ENCODE data around the gene SEBOX. TPM values are rescaled to one million over a fixed set of nuclear protein-coding genes. Genes with fewer than 3 reads are reported as not detected.

The SEBOX gene
- total and polyA plus RNA-seq, 2 of the 8 experiments (the other 6 are each of a cell fraction or from before 2014, with no cell fraction given): not detected

DNA sequence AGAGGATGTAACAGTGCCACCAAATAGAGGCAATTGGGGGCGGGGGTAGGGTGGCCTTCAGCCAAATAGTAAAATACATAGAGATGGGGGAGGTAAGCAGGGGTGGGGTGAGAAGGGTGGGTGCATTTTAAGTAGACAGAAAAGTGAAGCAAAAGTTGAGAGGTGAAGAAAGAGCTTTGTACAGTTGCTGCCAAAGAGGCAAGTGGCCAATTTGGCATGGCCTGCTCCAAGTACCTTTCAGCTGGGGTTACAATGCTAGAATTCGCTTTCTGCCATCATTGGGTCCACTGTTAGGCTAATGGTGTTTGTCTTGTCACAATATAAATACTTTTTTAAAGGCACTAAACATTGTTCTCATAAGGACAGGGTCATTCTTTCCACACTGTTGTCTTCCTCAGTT lies 51.2 kb downstream of the SEBOX start:
- Histone ChIP-seq H3K27ac (ENCODE audit: low read depth, low read length) (no peak overlapping the region), H3K23me2 (ENCODE audit: low read depth, low read length) (peaks cover 9% of the 10 kb centered on the region), H2BK20ac (ENCODE audit: low read length) (no peak overlapping the region), H4K91ac (replicated peaks; ENCODE audit: insufficient read length, low read length) (no peak overlapping the region), H3K79me2 (ENCODE audit: control insufficient read depth in 1 of 2, insufficient read depth in 2 of 2, low read length in 2 of 2) (no peaks in the 10 kb centered on the region), H3K4me1 (replicated peaks in 1 of 4; ENCODE audit: control insufficient read depth in 3 of 4, insufficient read depth in 4 of 4, low read length in 3 of 4) (peaks cover 0 to 19% (median 13%) of the 10 kb centered on the region in 4 experiments; a peak in 6 of 7 replicates), H3K4me2 (ENCODE audit: insufficient read depth in 1 of 2, low read depth in 2 of 2, low read length in 2 of 2) (no peak overlapping the region), H4K5ac (ENCODE audit: insufficient read length, low read depth, low read length) (no peak overlapping the region), H3K9me3 (ENCODE audit: insufficient read depth in 2 of 2, low read depth in 1 of 2, low read length in 1 of 2) (no peaks in the 10 kb centered on the region), H2BK15ac (ENCODE audit: low read length) (no peak overlapping the region), H3K56ac (replicated peaks; ENCODE audit: insufficient read length, low read depth, low read length) (no peak overlapping the region), H3K23ac (ENCODE audit: insufficient read length) (no peak overlapping the region), H3K18ac (ENCODE audit: extremely low read depth, low read length) (no peak overlapping the region), H2BK120ac (replicated peaks; ENCODE audit: low read depth, low read length) (no peak overlapping the region), H4K20me1 (replicated peaks in 1 of 2; ENCODE audit: control insufficient read depth in 1 of 2, insufficient read depth in 2 of 2, low read length in 2 of 2) (no peaks in the 10 kb centered on the region), H2BK5ac (ENCODE audit: low read depth, low read length) (no peak overlapping the region), H2AFZ (ENCODE audit: low read length) (no peak overlapping the region), H4K8ac (ENCODE audit: extremely low read depth, insufficient read depth, low read length) (no peak overlapping the region), H3K36me3 (ENCODE audit: control insufficient read depth in 2 of 4, insufficient read depth in 4 of 4, low read length in 3 of 4) (no peaks in the 10 kb centered on the region), H2BK12ac (ENCODE audit: low read depth, low read length) (no peak overlapping the region), H2AK5ac (ENCODE audit: low read depth, low read length) (no peak overlapping the region), H3K9ac (replicated peaks in 1 of 4; ENCODE audit: extremely low read depth in 1 of 4, low read depth in 3 of 4, low read length in 3 of 4) (no peak overlapping the region), H3K14ac (ENCODE audit: insufficient read length) (no peak overlapping the region), H3K4ac (replicated peaks; ENCODE audit: insufficient read length, low read depth, low read length) (no peak overlapping the region), H3K79me1 (ENCODE audit: low read depth, low read length) (no peaks in the 10 kb centered on the region), H3K27me3 (replicated peaks in 1 of 4; ENCODE audit: control insufficient read depth in 3 of 4, extremely low read depth in 1 of 4, insufficient read depth in 3 of 4, low read length in 3 of 4) (peaks cover 0 to 3% (median 0%) of the 10 kb centered on the region in 4 experiments; a peak in 1 of 7 replicates), H3K4me3 (ENCODE audit: extremely low read depth in 1 of 4, insufficient read depth in 2 of 4, low read depth in 3 of 4, low read length in 4 of 4) (no peak overlapping the region)
- ChIA-PET CTCF (ENCODE audit: partially characterized antibody) (interaction anchor here (1.4 to 1.6 kb wide), 2 partner anchors 8 to 33 kb away, joined by 3 read pairs; no protein-coding TSS in a partner anchor), POLR2A (ENCODE audit: partially characterized antibody) (interaction anchor here (1.7 to 2.5 kb wide), 2 partner anchors 11 to 87 kb away, joined by 5 to 6 read pairs; no protein-coding TSS in a partner anchor)
- WGBS, 2 experiments (ENCODE audit: extremely low coverage in 1 of 2, insufficient coverage in 1 of 2, insufficient read length in 1 of 2, insufficient replicate concordance in 2 of 2, low coverage in 1 of 2, low lambda C conversion rate in 2 of 2, missing lambda C conversion rate in 1 of 2): 73% methylated on average over 2 of the region's 2 CpGs; no CpG with 5 or more reads in 1 of the 2 experiments
- no peak for FAIRE-seq
- no peak for DNase-seq (ENCODE audit: low read depth in 1 of 2, low spot score in 2 of 2)
- TF ChIP-seq CTBP2 (IDR thresholded peaks at IDR 0.05; ENCODE audit: borderline replicate concordance, insufficient read depth, insufficient read length, low read length): no peak
- no peak for TF ChIP-seq BRCA1 (IDR thresholded peaks at IDR 0.05; ENCODE audit: low read depth, low read length)
- TF ChIP-seq RNF2 (IDR thresholded peaks at IDR 0.05; ENCODE audit: borderline replicate concordance, low read depth, low read length, missing control alignments, poor library complexity, severe bottlenecking): no peak
- no peak for TF ChIP-seq JUN (IDR thresholded peaks at IDR 0.05; ENCODE audit: low read depth, low read length)
- TF ChIP-seq EGR1 (IDR thresholded peaks at IDR 0.05; ENCODE audit: borderline replicate concordance, low read depth, low read length): no peak
- no peak for TF ChIP-seq USF2 (IDR thresholded peaks at IDR 0.05; ENCODE audit: low read length)
- no peak for TF ChIP-seq KDM5A (IDR thresholded peaks at IDR 0.05; ENCODE audit: low read length)
- TF ChIP-seq HDAC6 (IDR thresholded peaks at IDR 0.05; ENCODE audit: low read depth, low read length): no peak
- TF ChIP-seq KDM1A (IDR thresholded peaks at IDR 0.05; ENCODE audit: borderline replicate concordance, low read length): no peak
- no peak for TF ChIP-seq JUND (IDR thresholded peaks at IDR 0.05; ENCODE audit: low read length)
- TF ChIP-seq TEAD4 (IDR thresholded peaks at IDR 0.05; ENCODE audit: low read depth, low read length): no peak
- TF ChIP-seq ASH2L (IDR thresholded peaks at IDR 0.05; ENCODE audit: low read length): no peak
- no peak for TF ChIP-seq POLR2AphosphoS5 (IDR thresholded peaks at IDR 0.05; ENCODE audit: low read depth, low read length)
- TF ChIP-seq SRF (IDR thresholded peaks at IDR 0.05; ENCODE audit: low read depth, low read length): no peak
